GM23248 (cell line): ENCODE data around the gene SNRPD3. TPM values are rescaled to one million over a fixed set of nuclear protein-coding genes. Genes with fewer than 3 reads are reported as not detected.

ENCODE experiments used
- DNase-seq: peaks from one replicate; pipeline ENCODE4 v3.0.0-alpha.2; 2015
- H2AFZ ChIP-seq: fragments of 200-600 bp; sonication (generic); 2 replicates; pipeline ENCODE4 v1.6.1; 2016; ENCODE audit warnings: antibody characterized with exemption
- H3F3A ChIP-seq: fragments of 200-600 bp; sonication (generic); 2 replicates; pipeline ENCODE4 v1.6.1; 2016; ENCODE audit warnings: mild to moderate bottlenecking, antibody characterized with exemption, mixed run types; ENCODE audit not compliant: insufficient read depth
- H3K27ac ChIP-seq: fragments of 200-600 bp; sonication (generic); 2 replicates; pipeline ENCODE4 v1.5.1; 2016; ENCODE audit warnings: mild to moderate bottlenecking
- H3K27me3 ChIP-seq: fragments of 200-600 bp; sonication (generic); replicated peaks from 2 replicates; pipeline ENCODE4 v1.6.1; 2016; ENCODE audit warnings: mild to moderate bottlenecking; ENCODE audit not compliant: insufficient read depth
- H3K36me3 ChIP-seq: fragments of 200-600 bp; sonication (generic); 2 replicates; pipeline ENCODE4 v1.6.1; 2016; ENCODE audit warnings: low read depth, mild to moderate bottlenecking
- H3K4me1 ChIP-seq: fragments of 200-600 bp; sonication (generic); 2 replicates; pipeline ENCODE4 v1.6.1; 2016; ENCODE audit warnings: mild to moderate bottlenecking; ENCODE audit not compliant: insufficient read depth
- H3K4me2 ChIP-seq: fragments of 200-600 bp; sonication (generic); one replicate; pipeline ENCODE4 v1.6.1; 2016; ENCODE audit warnings: mild to moderate bottlenecking; ENCODE audit not compliant: unreplicated experiment
- H3K4me3 ChIP-seq: fragments of 200-600 bp; sonication (generic); 2 replicates; pipeline ENCODE4 v1.5.1; 2016; ENCODE audit warnings: mild to moderate bottlenecking
- H3K79me2 ChIP-seq: fragments of 200-600 bp; sonication (generic); 2 replicates; pipeline ENCODE4 v1.6.1; 2016; ENCODE audit warnings: mild to moderate bottlenecking; ENCODE audit not compliant: insufficient read depth
- H3K9ac ChIP-seq: fragments of 200-600 bp; sonication (generic); 2 replicates; pipeline ENCODE4 v1.6.1; 2016; ENCODE audit warnings: mild to moderate bottlenecking
- H3K9me2 ChIP-seq: fragments of 200-600 bp; sonication (generic); 2 replicates; pipeline ENCODE4 v1.6.1; 2016; ENCODE audit warnings: mixed run types, mild to moderate bottlenecking, moderate library complexity; ENCODE audit not compliant: insufficient read depth
- H3K9me3 ChIP-seq: fragments of 200-600 bp; sonication (generic); one replicate; pipeline ENCODE4 v1.6.1; 2017; ENCODE audit warnings: low read depth
- H4K20me1 ChIP-seq: fragments of 200-600 bp; sonication (generic); 2 replicates; pipeline ENCODE4 v1.6.0; 2016; ENCODE audit not compliant: insufficient read depth
- EZH2 ChIP-seq: fragments of 200-600 bp; sonication (generic); IDR thresholded peaks from 2 replicates; pipeline ENCODE4 v1.6.1; 2018; ENCODE audit warnings: antibody characterized with exemption, mild to moderate bottlenecking; ENCODE audit not compliant: insufficient read depth, poor library complexity, severe bottlenecking
- EZH2phosphoT487 ChIP-seq: fragments of 200-600 bp; sonication (generic); IDR thresholded peaks from 2 replicates; pipeline ENCODE4 v1.6.1; 2018; ENCODE audit warnings: antibody characterized with exemption, moderate library complexity, mild to moderate bottlenecking, low read depth; ENCODE audit not compliant: insufficient read depth
- WGBS, 2 experiments: methylation state at CpG; one replicate each; pipeline ENCODE4 v1.1.6; 2015 to 2017; ENCODE audit warnings: low lambda C conversion rate in 2 of 2, low coverage in 1 of 2; ENCODE audit errors: missing lambda C conversion rate in 2 of 2; 5-methylcytosine and 5-hydroxymethylcytosine counted together
- in situ Hi-C: fragments of 300-500 bp; cut with MboI; formaldehyde crosslinking; loops from 2 replicates; pipeline ENCODE4 v1.15.0; 2020
- polyA plus RNA-seq: library from polyadenylated mRNA; unstranded; fragments of >200 nt; fragmentation: Nextera tagmentation; extraction: Ambion mirVana; gene quantifications from 2 replicates; pipeline ENCODE4 v1.2.1, GENCODE V29; 2016
- total RNA-seq: library from RNA; depleted of rRNA; stranded (reverse); fragments of >200 nt; shearing (Covaris generic); gene quantifications from 2 replicates; pipeline ENCODE4 v1.2.3, GENCODE V29; 2014; rRNA removed

Gene SNRPD3
- 79.4 and 106 TPM in 2 replicates for total RNA-seq
- 108 and 109 TPM in 2 replicates for polyA plus RNA-seq

GRCh38 chr22:24555165-24556039 lies at the start of gene SNRPD3:
Gene SNRPD3, plus strand, starts transcription at chr22:24555999. Its CDS starts 1,676 bp downstream, at chr22:24557675.
- Histone ChIP-seq H3K4me1 (peaks cover 18% of the 10 kb centered on the region), H3K4me2 (peak within 1 kb of the TSS; percentile 96), H3K27ac (peak within 1 kb of the TSS; percentile 85), H3K27me3 (no peaks in the 10 kb centered on the region), H3K9me3 (no peaks in the 10 kb centered on the region), H3K36me3 (peaks cover 9% of the 10 kb centered on the region), H4K20me1 (no peaks in the 10 kb centered on the region; the same call in 1 of the 2 replicates), H3K9ac (peak within 1 kb of the TSS; percentile 97), H3F3A (0 out of 2 replicates have a peak, but pooled peaks cover 4% of the 10 kb centered on the region), H3K79me2 (peaks cover 91% of the 10 kb centered on the region), H2AFZ (peak within 1 kb of the TSS; percentile 95), H3K4me3 (peak within 1 kb of the TSS; percentile 96), H3K9me2 (no peaks in the 10 kb centered on the region)
- TF ChIP-seq EZH2phosphoT487: no peak
- TF ChIP-seq EZH2: no peak
- DNase-seq: peak; percentile 99
- in situ Hi-C loops: no loop called here
- WGBS, 2 experiments: 0 to 1% methylated on average over 43 to 59 of the region's 59 CpGs

GRCh38 chr22:24506802-24507438 lies 48.9 kb upstream of the SNRPD3 start:
- Histone ChIP-seq H3K9me2 (no peaks in the 10 kb centered on the region), H4K20me1 (no peaks in the 10 kb centered on the region), H3K79me2 (no peaks in the 10 kb centered on the region), H3K27ac (no peak overlapping the region), H3K27me3 (no peaks in the 10 kb centered on the region), H3K4me3 (no peak overlapping the region), H3F3A (0 out of 2 replicates have a peak, but pooled peaks cover 7% of the 10 kb centered on the region), H3K4me1 (peaks cover 18% of the 10 kb centered on the region), H3K4me2 (no peak overlapping the region), H3K36me3 (no peaks in the 10 kb centered on the region), H3K9ac (no peak overlapping the region), H2AFZ (no peak overlapping the region), H3K9me3 (no peaks in the 10 kb centered on the region)
- peak; percentile 52 for DNase-seq
- TF ChIP-seq EZH2phosphoT487 (no peak), EZH2 (no peak)
- in situ Hi-C loops: loop anchor here (10.0 kb wide), 1 partner anchor 92 kb away; no protein-coding TSS in a partner anchor
- 63 to 65% methylated on average over 6 of the region's 6 CpGs for WGBS, 2 experiments

GRCh38 chr22:24507716-24508115 lies 48.1 kb upstream of the SNRPD3 start:
- H3K4me1 ChIP-seq: peaks cover 21% of the 10 kb centered on the region
- no peaks in the 10 kb centered on the region for H3K79me2 ChIP-seq
- DNase-seq: no peak
- no peak overlapping the region for H2AFZ ChIP-seq
- no peak overlapping the region for H3K4me2 ChIP-seq
- 0 out of 2 replicates have a peak, but pooled peaks cover 7% of the 10 kb centered on the region for H3F3A ChIP-seq
- H3K36me3 ChIP-seq: no peaks in the 10 kb centered on the region
- WGBS, 2 experiments: 51 to 54% methylated on average over 7 of the region's 7 CpGs
- H3K9ac ChIP-seq: no peak overlapping the region
- no peaks in the 10 kb centered on the region for H3K9me2 ChIP-seq
- in situ Hi-C loops: loop anchor here (10.0 kb wide), 1 partner anchor 93 kb away; no protein-coding TSS in a partner anchor
- H3K27ac ChIP-seq: no peak overlapping the region
- no peak overlapping the region for H3K4me3 ChIP-seq
- H3K27me3 ChIP-seq: no peaks in the 10 kb centered on the region
- no peaks in the 10 kb centered on the region for H4K20me1 ChIP-seq
- TF ChIP-seq EZH2phosphoT487: no peak
- TF ChIP-seq EZH2: no peak
- no peaks in the 10 kb centered on the region for H3K9me3 ChIP-seq
